HPDE6-E6E7 (cell line): ENCODE results near the gene DDTL.

Experiments
- DNase-seq: peaks from one replicate; pipeline ENCODE4 v3.0.0; 2011; ENCODE audit warnings: missing footprints; ENCODE audit errors: extremely low spot score

Gene DDTL

GRCh38 chr22:24006207-24006913, 39.7 kb downstream of the DDTL start:
- DNase-seq: no peak

GRCh38 chr22:24006914-24007214, 40.2 kb downstream of the DDTL start:
- DNase-seq: no peak

- no peak for DNase-seq
Observed at GRCh38 chr22:24007253-24008021, 40.7 kb downstream of the DDTL start.

- no peak for DNase-seq
Observed at GRCh38 chr22:24008022-24008283, 41.3 kb downstream of the DDTL start.

- no peak for DNase-seq
Observed at GRCh38 chr22:24008381-24009226, 41.9 kb downstream of the DDTL start.

GRCh38 chr22:24009227-24010017, 42.7 kb downstream of the DDTL start:
- DNase-seq: no peak

- DNase-seq: no peak
Observed at GRCh38 chr22:24010018-24010391, 43.3 kb downstream of the DDTL start.

- DNase-seq: no peak
Observed at GRCh38 chr22:24011735-24012068, 45.0 kb downstream of the DDTL start.

- DNase-seq: no peak
Observed at GRCh38 chr22:24016156-24016555, 49.5 kb downstream of the DDTL start.

- DNase-seq: no peak
Observed at GRCh38 chr22:24021304-24021703, 54.6 kb downstream of the DDTL start.
